H9 (cell line): Measurements from ENCODE around the gene SYT7. TPM values are rescaled to one million over a fixed set of nuclear protein-coding genes. Genes with fewer than 3 reads are reported as not detected.

Experiments used
- DNase-seq: peaks from one replicate; pipeline ENCODE4 v3.0.0-alpha.2; 2017
- H2AFZ ChIP-seq: one replicate; pipeline ENCODE4 v1.6.1; 2013; ENCODE audit warnings: mild to moderate bottlenecking, low read length, control low read depth, moderate library complexity
- H2AK5ac ChIP-seq: 2 replicates; pipeline ENCODE4 v1.6.1; 2013; ENCODE audit warnings: low read length, control low read depth, mixed read lengths; ENCODE audit not compliant: insufficient read length
- H2BK120ac ChIP-seq: one replicate; pipeline ENCODE4 v1.6.1; 2013; ENCODE audit warnings: low read depth, mild to moderate bottlenecking, low read length, control low read depth, inconsistent platforms; ENCODE audit not compliant: poor library complexity, severe bottlenecking
- H2BK12ac ChIP-seq: 2 replicates; pipeline ENCODE4 v1.6.1; 2013; ENCODE audit warnings: low read length, control low read depth, mixed read lengths, low read depth; ENCODE audit not compliant: insufficient read length
- H2BK15ac ChIP-seq: 2 replicates; pipeline ENCODE4 v1.6.1; 2013; ENCODE audit warnings: low read depth, low read length, control low read depth
- H2BK20ac ChIP-seq: one replicate; pipeline ENCODE4 v1.6.1; 2013; ENCODE audit warnings: low read depth, mild to moderate bottlenecking, low read length, control low read depth, inconsistent platforms; ENCODE audit not compliant: poor library complexity, severe bottlenecking
- H2BK5ac ChIP-seq: 2 replicates; pipeline ENCODE4 v1.6.1; 2013; ENCODE audit warnings: low read length, control low read depth, mixed read lengths; ENCODE audit not compliant: insufficient read length
- H3K14ac ChIP-seq: 2 replicates; pipeline ENCODE4 v1.6.1; 2013; ENCODE audit warnings: low read length, control low read depth; ENCODE audit not compliant: insufficient read depth
- H3K18ac ChIP-seq: 2 replicates; pipeline ENCODE4 v1.6.1; 2013; ENCODE audit warnings: low read depth, mild to moderate bottlenecking, mixed read lengths, low read length, control low read depth; ENCODE audit not compliant: insufficient read length
- H3K23ac ChIP-seq: 2 replicates; pipeline ENCODE4 v1.6.1; 2013; ENCODE audit warnings: low read length, control low read depth, mixed read lengths, low read depth; ENCODE audit not compliant: insufficient read length
- H3K23me2 ChIP-seq: 2 replicates; pipeline ENCODE4 v1.6.1; 2013; ENCODE audit warnings: low read depth, mild to moderate bottlenecking, mixed read lengths, low read length, control low read depth; ENCODE audit not compliant: insufficient read length, poor library complexity, severe bottlenecking
- H3K27ac ChIP-seq: 2 replicates; pipeline ENCODE4 v1.5.1; 2013; ENCODE audit warnings: low read length, control low read depth, mixed read lengths, low read depth; ENCODE audit not compliant: insufficient read length
- H3K27me3 ChIP-seq: 2 replicates; pipeline ENCODE4 v1.6.1; 2013; ENCODE audit warnings: low read length, control low read depth, inconsistent platforms; ENCODE audit not compliant: insufficient read depth
- H3K4ac ChIP-seq: 2 replicates; pipeline ENCODE4 v1.6.1; 2013; ENCODE audit warnings: low read depth, mild to moderate bottlenecking, control low read depth, inconsistent platforms, low read length, moderate library complexity
- H3K4me1 ChIP-seq: 2 replicates; pipeline ENCODE4 v1.6.1; 2013; ENCODE audit warnings: low read length, control low read depth, inconsistent platforms; ENCODE audit not compliant: insufficient read depth
- H3K4me2 ChIP-seq: 2 replicates; pipeline ENCODE4 v1.6.1; 2013; ENCODE audit warnings: low read length, control low read depth, mixed read lengths; ENCODE audit not compliant: insufficient read length, insufficient read depth
- H3K56ac ChIP-seq: 2 replicates; pipeline ENCODE4 v1.6.1; 2013; ENCODE audit warnings: low read depth, mild to moderate bottlenecking, mixed read lengths, low read length, control low read depth; ENCODE audit not compliant: insufficient read length
- H3K79me1 ChIP-seq: 2 replicates; pipeline ENCODE4 v1.6.1; 2013; ENCODE audit warnings: low read depth, mild to moderate bottlenecking, moderate library complexity, low read length, control low read depth, inconsistent platforms; ENCODE audit not compliant: insufficient read depth, poor library complexity, severe bottlenecking
- H3K79me2 ChIP-seq: 2 replicates; pipeline ENCODE4 v1.6.1; 2013; ENCODE audit warnings: low read length, control low read depth, inconsistent platforms; ENCODE audit not compliant: insufficient read depth
- H3K9ac ChIP-seq: 2 replicates; pipeline ENCODE4 v1.6.1; 2013; ENCODE audit warnings: low read length, control low read depth, mixed read lengths; ENCODE audit not compliant: insufficient read length; ENCODE audit errors: extremely low read depth
- H3K9me3 ChIP-seq: one replicate; pipeline ENCODE4 v1.6.1; 2013; ENCODE audit warnings: low read depth, low read length, inconsistent platforms; ENCODE audit not compliant: control insufficient read depth
- H3T11ph ChIP-seq: one replicate; pipeline ENCODE4 v1.6.1; 2013; ENCODE audit warnings: mild to moderate bottlenecking, low read length, control low read depth, inconsistent platforms
- H4K20me1 ChIP-seq: one replicate; pipeline ENCODE4 v1.6.1; 2013; ENCODE audit not compliant: control insufficient read depth, insufficient read length, insufficient read depth
- H4K5ac ChIP-seq: 2 replicates; pipeline ENCODE4 v1.6.1; 2013; ENCODE audit warnings: low read depth, mild to moderate bottlenecking, mixed read lengths, low read length, control low read depth; ENCODE audit not compliant: insufficient read length
- H4K8ac ChIP-seq: replicated peaks from 2 replicates; pipeline ENCODE4 v1.6.1; 2013; ENCODE audit warnings: low read length, control low read depth, mixed read lengths, low read depth; ENCODE audit not compliant: insufficient read length
- H4K91ac ChIP-seq: 2 replicates; pipeline ENCODE4 v1.6.1; 2013; ENCODE audit warnings: low read depth, mild to moderate bottlenecking, moderate library complexity, mixed read lengths, low read length, control low read depth; ENCODE audit not compliant: insufficient read length
- H3K27ac Mint-ChIP-seq, 3 experiments: 2 replicates in 2 of 3; 3 replicates in 1 of 3; pipeline ENCODE4 v1.8.0; 2020 to 2021; ENCODE audit warnings: mixed read lengths in 3 of 3, mild to moderate bottlenecking in 1 of 3, moderate library complexity in 1 of 3
- H3K27me3 Mint-ChIP-seq: 2 replicates; pipeline ENCODE4 v1.8.0; 2021; ENCODE audit warnings: low read depth, mild to moderate bottlenecking, moderate library complexity, mixed read lengths
- H3K36me3 Mint-ChIP-seq, 3 experiments: 2 replicates in 2 of 3; 3 replicates in 1 of 3; pipeline ENCODE4 v1.8.0; 2020 to 2021; ENCODE audit warnings: low read depth in 3 of 3, mixed read lengths in 3 of 3; ENCODE audit not compliant: insufficient read depth in 1 of 3
- H3K4me1 Mint-ChIP-seq, 2 experiments: 2 replicates each; pipeline ENCODE4 v1.8.0; 2020; ENCODE audit warnings: mixed read lengths in 2 of 2
- H3K4me3 Mint-ChIP-seq, 2 experiments: 2 replicates in 1 of 2; 3 replicates in 1 of 2; pipeline ENCODE4 v1.8.0; 2020 to 2021; ENCODE audit warnings: mild to moderate bottlenecking in 2 of 2, mixed read lengths in 2 of 2, moderate library complexity in 1 of 2
- H3K9me3 Mint-ChIP-seq, 2 experiments: 2 replicates in 1 of 2; 3 replicates in 1 of 2; pipeline ENCODE4 v1.8.0; 2020; ENCODE audit warnings: mild to moderate bottlenecking in 2 of 2, mixed read lengths in 2 of 2, moderate library complexity in 1 of 2
- WGBS: extraction: QIAGEN DNeasy Blood & Tissue Kit; methylation state at CpG from one replicate; pipeline ENCODE4 v1.1.7; 2013; ENCODE audit warnings: missing lambda C conversion rate, low lambda C conversion rate, mixed read lengths; ENCODE audit not compliant: insufficient read length; ENCODE audit errors: extremely low coverage; 5-methylcytosine and 5-hydroxymethylcytosine counted together
- total RNA-seq: library from RNA; stranded (reverse); gene quantifications from 2 replicates; pipeline ENCODE4 v1.2.1, GENCODE V29; 2021
- TF ChIP-seq, protein P1 (sequence below): fragments of 200-600 bp; sonication (generic); conservative IDR thresholded peaks from 3 replicates; pipeline ENCODE4 v1.8.0; 2021; ENCODE audit warnings: antibody characterized with exemption, mild to moderate bottlenecking

Gene SYT7
- total RNA-seq, 1 experiment from 2014 or later: 8.8 TPM

DNA sequence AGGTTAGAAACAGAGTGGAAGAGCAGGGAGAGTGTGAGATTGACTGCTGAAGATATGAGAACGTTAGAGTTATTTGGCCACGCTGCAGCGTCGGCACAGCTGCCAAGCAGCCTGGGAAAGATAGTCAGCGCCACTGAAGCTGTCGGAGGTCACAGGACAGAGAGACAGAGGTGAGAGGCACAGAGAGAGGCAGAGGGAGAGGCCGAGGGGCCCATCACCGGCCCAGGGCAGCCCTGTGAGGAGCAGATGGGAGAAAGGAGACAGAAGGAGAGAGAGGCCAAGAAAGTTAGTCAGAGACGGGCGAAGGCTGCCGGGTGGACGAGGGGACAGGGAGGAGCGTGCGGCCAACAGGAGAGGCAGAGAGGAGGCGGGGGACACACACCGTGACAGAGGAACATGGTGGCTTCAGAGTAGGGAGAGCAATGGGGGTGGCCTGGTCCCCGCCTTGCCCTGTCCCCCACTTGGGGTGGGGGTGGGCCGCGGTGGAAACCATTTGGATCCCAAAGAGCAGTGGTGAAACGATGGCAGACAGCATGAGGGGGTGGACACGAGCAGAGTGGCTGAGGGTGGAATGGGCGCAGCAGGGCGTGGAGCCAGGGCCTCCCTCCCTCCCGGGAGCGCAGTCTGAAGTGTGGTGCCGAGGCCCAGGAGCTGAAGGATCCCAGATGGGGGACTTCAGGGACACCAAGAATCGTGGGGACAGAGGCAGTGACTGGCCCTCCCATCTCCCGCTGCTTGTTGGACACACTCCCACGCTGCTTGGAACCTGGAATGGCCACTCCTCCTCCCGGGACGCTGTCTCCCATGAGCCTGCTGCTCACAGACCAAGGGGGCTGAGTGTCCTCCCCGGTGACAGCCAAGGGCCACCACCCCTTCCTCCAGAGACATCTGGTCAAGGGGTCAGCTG is 45.7 kb downstream of the SYT7 start:
- Histone ChIP-seq H2BK20ac (no peak overlapping the region), H3K4ac (no peak overlapping the region), H3T11ph (no peak overlapping the region), H2BK120ac (no peak overlapping the region), H3K4me2 (no peak overlapping the region), H3K14ac (no peak overlapping the region; the same call in 1 of the 2 replicates), H4K8ac (no peak overlapping the region), H2AFZ (no peak overlapping the region), H3K27me3 (no peaks in the 10 kb centered on the region), H3K18ac (no peak overlapping the region), H2BK12ac (no peak overlapping the region), H2BK15ac (no peak overlapping the region), H3K9ac (no peak overlapping the region), H3K27ac (no peak overlapping the region), H3K9me3 (no peaks in the 10 kb centered on the region), H2BK5ac (no peak overlapping the region), H3K56ac (no peak overlapping the region), H4K20me1 (no peaks in the 10 kb centered on the region), H3K23ac (no peak overlapping the region), H4K5ac (no peak overlapping the region), H3K23me2 (peaks cover 3% of the 10 kb centered on the region), H2AK5ac (no peak overlapping the region), H3K79me1 (no peaks in the 10 kb centered on the region), H3K4me1 (peaks cover 5% of the 10 kb centered on the region), H3K79me2 (no peaks in the 10 kb centered on the region), H4K91ac (no peak overlapping the region)
- DNase-seq: no peak
- no peak overlapping the region for H3K4me3 Mint-ChIP-seq
- TF ChIP-seq, protein P1, sequence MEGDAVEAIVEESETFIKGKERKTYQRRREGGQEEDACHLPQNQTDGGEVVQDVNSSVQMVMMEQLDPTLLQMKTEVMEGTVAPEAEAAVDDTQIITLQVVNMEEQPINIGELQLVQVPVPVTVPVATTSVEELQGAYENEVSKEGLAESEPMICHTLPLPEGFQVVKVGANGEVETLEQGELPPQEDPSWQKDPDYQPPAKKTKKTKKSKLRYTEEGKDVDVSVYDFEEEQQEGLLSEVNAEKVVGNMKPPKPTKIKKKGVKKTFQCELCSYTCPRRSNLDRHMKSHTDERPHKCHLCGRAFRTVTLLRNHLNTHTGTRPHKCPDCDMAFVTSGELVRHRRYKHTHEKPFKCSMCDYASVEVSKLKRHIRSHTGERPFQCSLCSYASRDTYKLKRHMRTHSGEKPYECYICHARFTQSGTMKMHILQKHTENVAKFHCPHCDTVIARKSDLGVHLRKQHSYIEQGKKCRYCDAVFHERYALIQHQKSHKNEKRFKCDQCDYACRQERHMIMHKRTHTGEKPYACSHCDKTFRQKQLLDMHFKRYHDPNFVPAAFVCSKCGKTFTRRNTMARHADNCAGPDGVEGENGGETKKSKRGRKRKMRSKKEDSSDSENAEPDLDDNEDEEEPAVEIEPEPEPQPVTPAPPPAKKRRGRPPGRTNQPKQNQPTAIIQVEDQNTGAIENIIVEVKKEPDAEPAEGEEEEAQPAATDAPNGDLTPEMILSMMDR: no peak
- no CpG with 5 or more reads among the region's 32 CpGs for WGBS
- H3K4me1 Mint-ChIP-seq: peaks cover 18 to 26% of the 10 kb centered on the region in 2 experiments
- peaks cover 0 to 4% (median 0%) of the 10 kb centered on the region in 3 experiments; a peak in 1 of 7 replicates for H3K36me3 Mint-ChIP-seq
- H3K27ac Mint-ChIP-seq: peak overlapping the region; percentile 18 to 68 (median 42); a peak in 4 of 7 replicates
- no peaks in the 10 kb centered on the region for H3K9me3 Mint-ChIP-seq
- H3K27me3 Mint-ChIP-seq: peaks cover 8% of the 10 kb centered on the region
